ENCODE data around the gene EGLN3.

Gene EGLN3

GRCh38 chr14:33959692-33960151, 8.8 kb upstream of the EGLN3 start:
- no peak for DNase-seq

- DNase-seq = no peak
These were observed 7.8 kb upstream of the EGLN3 start for GRCh38 chr14:33958605-33959226.

- DNase-seq = no peak
These were observed 7.1 kb upstream of the EGLN3 start for GRCh38 chr14:33957993-33958392.

GRCh38 chr14:33957299-33957698, 6.4 kb upstream of the EGLN3 start:
- no peak for DNase-seq

GRCh38 chr14:33956640-33957039, 5.8 kb upstream of the EGLN3 start:
- DNase-seq = no peak

- no peak for DNase-seq
These were observed 3.2 kb upstream of the EGLN3 start for GRCh38 chr14:33954016-33954598.

- no peak for DNase-seq
These were observed 1.7 kb upstream of the EGLN3 start for GRCh38 chr14:33952541-33952940.

GRCh38 chr14:33951183-33951840, 438 bp upstream of the EGLN3 start:
- no peak for DNase-seq

- no peak for DNase-seq
These were observed 1.4 kb downstream of the EGLN3 start for GRCh38 chr14:33949411-33949893.

GRCh38 chr14:33948869-33949408, 1.9 kb downstream of the EGLN3 start:
- DNase-seq = no peak

GRCh38 chr14:33948145-33948868, 2.6 kb downstream of the EGLN3 start:
- DNase-seq = no peak

GRCh38 chr14:33946679-33947476, 4.0 kb downstream of the EGLN3 start:
- no peak for DNase-seq

GRCh38 chr14:33945210-33946088, 5.4 kb downstream of the EGLN3 start:
- DNase-seq = no peak

GRCh38 chr14:33943096-33943883, 7.6 kb downstream of the EGLN3 start:
- no peak for DNase-seq

GRCh38 chr14:33941718-33942117, 9.2 kb downstream of the EGLN3 start:
- no peak for DNase-seq

GRCh38 chr14:33940561-33941011, 10.3 kb downstream of the EGLN3 start:
- DNase-seq = no peak

- DNase-seq = no peak
These were observed 12.5 kb downstream of the EGLN3 start for GRCh38 chr14:33938131-33938949.

- DNase-seq = no peak
These were observed 14.5 kb downstream of the EGLN3 start for GRCh38 chr14:33936391-33936790.

- DNase-seq = no peak
These were observed 15.9 kb downstream of the EGLN3 start for GRCh38 chr14:33934938-33935337.

Data from KG1 (cell line).